Lower leg skin (tissue), 3 donors: ENCODE data around the gene CLEC16A.

Experiments used
- CTCF ChIP-seq, 3 donors: fragments of 450-650 bp; IDR thresholded peaks; one replicate each; pipeline ENCODE4 v1.5.1; 2016; ENCODE audit warnings: antibody characterized with exemption in 3 of 3, mild to moderate bottlenecking in 3 of 3, moderate library complexity in 2 of 3
- POLR2A ChIP-seq, 2 donors: fragments of 450-650 bp; IDR thresholded peaks; one replicate each; pipeline ENCODE4 v1.6.1; 2016 to 2017; ENCODE audit warnings: antibody characterized with exemption in 2 of 2, mild to moderate bottlenecking in 1 of 2, moderate library complexity in 1 of 2

- no peak for TF ChIP-seq POLR2A (IDR thresholded peaks at IDR 0.05)
- no peak for TF ChIP-seq CTCF (IDR thresholded peaks at IDR 0.05)
Measured at GRCh38 chr16:11159282-11159681, 214.9 kb downstream of the CLEC16A start.
